GM12878 (cell line): Measurements from ENCODE around the gene TRIM7. TPM values are rescaled to one million over a fixed set of nuclear protein-coding genes. Genes with fewer than 3 reads are reported as not detected.
A peak's percentile ranks its signal among the peaks of the same experiment; 100 is the strongest.

Experiments
- ATAC-seq: fragments of 200-7000 bp; cut with Tn5 transposase; 3 replicates; pipeline ENCODE4 v1.9.1; 2020; ENCODE audit warnings: mild to moderate bottlenecking, moderate library complexity
- BruUV-seq: library from RNA; stranded (reverse); fragments of 400-500 nt; replicated peaks from 2 replicates; lab custom pipeline; 2021; lab: Mats Ljungman, UMichigan
- CTCF ChIA-PET: fragments of 300-600 bp; sonication (Branson Sonifier 250); formaldehyde crosslinking; extraction: SDS; loops from one replicate; lab custom pipeline; 2021; ENCODE audit warnings: inconsistent platforms; lab: Yijun Ruan, JAX
- POLR2A ChIA-PET: fragments of 350-600 bp; formaldehyde crosslinking; extraction: SDS; loops from one replicate; lab custom pipeline; 2021; ENCODE audit warnings: inconsistent platforms; lab: Charles Lee
- RAD21 ChIA-PET: fragments of 300-600 bp; sonication (Branson Sonifier 250); formaldehyde crosslinking; loops from one replicate; lab custom pipeline; 2023; ENCODE audit warnings: antibody characterized with exemption; ENCODE audit not compliant: unreplicated experiment; lab: Charles Lee
- SMC1A ChIA-PET: fragments of 300-600 bp; sonication (Branson Sonifier 250); formaldehyde crosslinking; loops from one replicate; lab custom pipeline; 2023; ENCODE audit not compliant: unreplicated experiment, uncharacterized antibody; lab: Charles Lee
- DNase-seq: peaks from one replicate; pipeline ENCODE4 v3.0.0-alpha.2; 2011; ENCODE audit warnings: low read depth, low spot score
- FAIRE-seq: peaks from 3 replicates; lab custom pipeline; 2011; peaks lifted over from hg19 to GRCh38; lab: Jason Lieb, UNC
- H2AFZ ChIP-seq: 2 replicates; pipeline ENCODE4 v1.6.0; 2011; ENCODE audit warnings: low read depth, low read length, control low read depth; ENCODE audit not compliant: control insufficient read depth
- H3K27ac ChIP-seq: 2 replicates; pipeline ENCODE4 v1.5.1; 2011; ENCODE audit warnings: control low read depth; ENCODE audit not compliant: control insufficient read depth, insufficient read depth
- H3K27me3 ChIP-seq, 2 experiments: replicated peaks in 1 of 2; 2 replicates each; pipeline versions ENCODE4 v1.6.0 to v1.6.1; 2011; ENCODE audit warnings: low read length in 1 of 2; ENCODE audit not compliant: control insufficient read depth in 2 of 2, insufficient read depth in 2 of 2
- H3K36me3 ChIP-seq, 2 experiments: 2 replicates each; pipeline ENCODE4 v1.5.1; 2011; ENCODE audit warnings: low read length in 1 of 2; ENCODE audit not compliant: control insufficient read depth in 2 of 2, insufficient read depth in 2 of 2
- H3K4me1 ChIP-seq: 2 replicates; pipeline ENCODE4 v1.6.1; 2011; ENCODE audit warnings: mild to moderate bottlenecking, low read length, moderate library complexity, mixed read lengths; ENCODE audit not compliant: control insufficient read depth, insufficient read depth
- H3K4me2 ChIP-seq: 2 replicates; pipeline ENCODE4 v1.6.0; 2011; ENCODE audit warnings: control low read depth; ENCODE audit not compliant: control insufficient read depth, insufficient read depth
- H3K4me3 ChIP-seq: fragments of 200-600 bp; sonication (generic); 2 replicates; pipeline ENCODE4 v1.5.1; 2016
- H3K79me2 ChIP-seq: 2 replicates; pipeline ENCODE4 v1.6.0; 2011; ENCODE audit warnings: low read length; ENCODE audit not compliant: control insufficient read depth, insufficient read depth
- H3K9ac ChIP-seq: 2 replicates; pipeline ENCODE4 v1.8.0; 2011; ENCODE audit warnings: low read length, control low read depth, mixed read lengths; ENCODE audit not compliant: control insufficient read depth, insufficient read depth
- H3K9me3 ChIP-seq: replicated peaks from 3 replicates; pipeline ENCODE4 v1.5.1; 2011; ENCODE audit warnings: mild to moderate bottlenecking, low read length; ENCODE audit not compliant: control insufficient read depth, insufficient read depth
- H4K20me1 ChIP-seq: 2 replicates; pipeline ENCODE4 v1.6.0; 2011; ENCODE audit not compliant: control insufficient read depth, insufficient read depth
- CREB1 ChIP-seq: IDR thresholded peaks from 2 replicates; pipeline ENCODE4 v1.6.1; 2012; ENCODE audit warnings: low read depth, mild to moderate bottlenecking, inconsistent platforms
- FOS ChIP-seq: IDR thresholded peaks from 3 replicates; pipeline ENCODE4 v1.6.1; 2011; ENCODE audit warnings: borderline replicate concordance; ENCODE audit not compliant: insufficient read length; ENCODE audit errors: extremely low read depth
- NFXL1 ChIP-seq: fragments of 450-650 bp; IDR thresholded peaks from 2 replicates; pipeline ENCODE4 v1.6.1; 2017; ENCODE audit warnings: antibody characterized with exemption, mild to moderate bottlenecking, borderline replicate concordance
- NR2C1 ChIP-seq: fragments of 450-650 bp; IDR thresholded peaks from 2 replicates; pipeline ENCODE4 v1.6.1; 2017; ENCODE audit warnings: antibody characterized with exemption, mild to moderate bottlenecking, moderate library complexity
- PML ChIP-seq: IDR thresholded peaks from 2 replicates; pipeline ENCODE4 v1.6.1; 2012; ENCODE audit warnings: low read length, inconsistent platforms
- POLR2AphosphoS2 ChIP-seq: IDR thresholded peaks from 2 replicates; pipeline ENCODE4 v1.6.1; 2011; ENCODE audit warnings: low read depth, mild to moderate bottlenecking, low read length, improper control_type of control experiment, moderate library complexity
- SPI1 ChIP-seq: IDR thresholded peaks from 2 replicates; pipeline ENCODE4 v1.6.1; 2011; ENCODE audit warnings: low read depth, mild to moderate bottlenecking, low read length, moderate library complexity, borderline replicate concordance; ENCODE audit not compliant: insufficient read depth
- SUZ12 ChIP-seq: fragments of 200-600 bp; sonication (generic); IDR thresholded peaks from one replicate; pipeline ENCODE4 v1.6.1; 2018; ENCODE audit warnings: antibody characterized with exemption, mild to moderate bottlenecking; ENCODE audit not compliant: unreplicated experiment
- TARDBP ChIP-seq: IDR thresholded peaks from 2 replicates; pipeline ENCODE4 v1.6.1; 2016; ENCODE audit warnings: borderline replicate concordance
- ZNF217 ChIP-seq: fragments of 450-650 bp; IDR thresholded peaks from 2 replicates; pipeline ENCODE4 v1.6.1; 2017; ENCODE audit warnings: antibody characterized with exemption, mild to moderate bottlenecking
- WGBS: methylation state at CpG from one replicate; pipeline ENCODE4 v1.1.6; 2016; ENCODE audit warnings: low lambda C conversion rate; ENCODE audit not compliant: insufficient replicate concordance, insufficient coverage; ENCODE audit errors: missing lambda C conversion rate; 5-methylcytosine and 5-hydroxymethylcytosine counted together
- in situ Hi-C: fragments of 300-500 bp; cut with MboI; formaldehyde crosslinking; loops from 9 replicates; pipeline ENCODE4 v1.14.3; 2018; ENCODE audit warnings: mixed read lengths
- intact Hi-C: fragments of 100-400 bp; cut with micrococcal nuclease; formaldehyde crosslinking; loops from one replicate; pipeline ENCODE4 v1.14.2; 2022; ENCODE audit not compliant: unreplicated experiment
- polyA plus RNA-seq, 11 experiments: library from polyadenylated mRNA; depleted of rRNA in 4 of 11; unstranded in 6 of 11; stranded (reverse) in 5 of 11; fragments of >200 nt; fragmentation: Nextera tagmentation in 4 of 11; fragmentation: Illumina TruSeq in 1 of 11; extraction: Ambion mirVana in 4 of 11; extraction: Trizol in 1 of 11; gene quantifications; 1 replicate in 1 of 11; 2 replicates in 10 of 11; pipeline versions ENCODE4 v1.2.1 to v1.2.3, GENCODE V29; 2011 to 2016; ENCODE audit warnings: inconsistent platforms in 2 of 11, missing spikeins in 2 of 11, low read depth in 1 of 11
- total RNA-seq, 4 experiments: library from RNA; depleted of rRNA in 3 of 4; stranded (reverse); fragments of >200 nt in 3 of 4; fragmentation: Illumina TruSeq in 1 of 4; extraction: Trizol in 1 of 4; gene quantifications; 2 replicates each; pipeline versions ENCODE4 v1.2.1 to v1.2.3, GENCODE V29; 2013 to 2021
- TF ChIP-seq, protein P1 (sequence below): IDR thresholded peaks from 2 replicates; pipeline ENCODE4 v1.6.1; 2012; ENCODE audit warnings: improper control_type of control experiment, low read depth, low read length; ENCODE audit not compliant: insufficient replicate concordance
- TF ChIP-seq, protein P2 (sequence below): fragments of 450-650 bp; IDR thresholded peaks from 2 replicates; pipeline ENCODE4 v1.6.1; 2014; ENCODE audit warnings: mild to moderate bottlenecking
- TF ChIP-seq, protein P3 (sequence below): fragments of 150-350 bp; IDR thresholded peaks from 2 replicates; pipeline ENCODE4 v1.6.1; 2014; ENCODE audit warnings: mild to moderate bottlenecking, low read depth, low read length

Gene TRIM7
- total and polyA plus RNA-seq, 10 of the 15 experiments (the other 5 are each of a cell fraction or from before 2014, with no cell fraction given): 0.02 to 1.6 (median 0.41) TPM

DNA sequence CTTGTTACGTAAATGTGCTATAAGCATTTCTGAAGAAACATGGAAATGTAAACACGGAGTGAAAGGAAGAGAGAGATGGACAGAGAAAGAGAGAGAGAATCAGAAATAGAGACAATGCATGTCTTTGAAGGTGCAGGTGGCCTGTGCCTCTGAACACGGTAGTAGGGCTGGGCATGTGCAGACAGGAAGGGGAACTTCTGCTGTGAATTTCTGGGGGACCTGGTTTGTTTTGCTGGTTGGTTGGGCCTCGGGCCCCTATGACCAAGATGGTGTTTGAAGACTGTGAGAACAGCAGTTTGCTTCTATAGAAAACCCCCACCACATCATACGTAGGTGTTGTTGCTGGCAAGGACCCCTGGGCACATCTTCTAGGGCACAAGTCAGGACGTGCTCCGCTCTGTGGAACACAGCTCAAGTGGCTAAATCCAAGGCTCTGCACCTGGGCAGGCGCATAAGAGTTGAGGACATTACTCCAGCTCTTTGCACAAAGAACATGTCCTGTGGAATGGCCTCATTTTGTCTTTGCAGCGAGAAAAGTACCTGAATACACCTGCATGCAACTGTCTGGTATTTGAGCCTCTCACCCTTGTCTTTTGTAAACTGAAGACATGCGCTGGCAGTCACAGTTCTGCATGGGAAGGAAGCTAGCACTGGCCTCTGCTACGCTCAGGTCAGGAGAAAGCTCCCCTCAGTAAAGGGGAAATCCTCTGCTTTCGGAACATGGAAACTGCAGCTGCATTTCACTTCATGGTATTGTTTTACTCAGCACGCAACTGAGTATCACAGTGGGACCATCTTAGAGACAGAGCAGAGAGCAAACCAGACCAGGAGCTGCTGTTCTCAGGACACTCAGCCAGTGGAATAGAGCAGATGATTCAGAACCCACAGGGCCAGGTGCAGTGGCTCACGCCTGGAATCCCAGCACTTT is 54.9 kb downstream of the TRIM7 start (continued):
- TF ChIP-seq, protein P1, sequence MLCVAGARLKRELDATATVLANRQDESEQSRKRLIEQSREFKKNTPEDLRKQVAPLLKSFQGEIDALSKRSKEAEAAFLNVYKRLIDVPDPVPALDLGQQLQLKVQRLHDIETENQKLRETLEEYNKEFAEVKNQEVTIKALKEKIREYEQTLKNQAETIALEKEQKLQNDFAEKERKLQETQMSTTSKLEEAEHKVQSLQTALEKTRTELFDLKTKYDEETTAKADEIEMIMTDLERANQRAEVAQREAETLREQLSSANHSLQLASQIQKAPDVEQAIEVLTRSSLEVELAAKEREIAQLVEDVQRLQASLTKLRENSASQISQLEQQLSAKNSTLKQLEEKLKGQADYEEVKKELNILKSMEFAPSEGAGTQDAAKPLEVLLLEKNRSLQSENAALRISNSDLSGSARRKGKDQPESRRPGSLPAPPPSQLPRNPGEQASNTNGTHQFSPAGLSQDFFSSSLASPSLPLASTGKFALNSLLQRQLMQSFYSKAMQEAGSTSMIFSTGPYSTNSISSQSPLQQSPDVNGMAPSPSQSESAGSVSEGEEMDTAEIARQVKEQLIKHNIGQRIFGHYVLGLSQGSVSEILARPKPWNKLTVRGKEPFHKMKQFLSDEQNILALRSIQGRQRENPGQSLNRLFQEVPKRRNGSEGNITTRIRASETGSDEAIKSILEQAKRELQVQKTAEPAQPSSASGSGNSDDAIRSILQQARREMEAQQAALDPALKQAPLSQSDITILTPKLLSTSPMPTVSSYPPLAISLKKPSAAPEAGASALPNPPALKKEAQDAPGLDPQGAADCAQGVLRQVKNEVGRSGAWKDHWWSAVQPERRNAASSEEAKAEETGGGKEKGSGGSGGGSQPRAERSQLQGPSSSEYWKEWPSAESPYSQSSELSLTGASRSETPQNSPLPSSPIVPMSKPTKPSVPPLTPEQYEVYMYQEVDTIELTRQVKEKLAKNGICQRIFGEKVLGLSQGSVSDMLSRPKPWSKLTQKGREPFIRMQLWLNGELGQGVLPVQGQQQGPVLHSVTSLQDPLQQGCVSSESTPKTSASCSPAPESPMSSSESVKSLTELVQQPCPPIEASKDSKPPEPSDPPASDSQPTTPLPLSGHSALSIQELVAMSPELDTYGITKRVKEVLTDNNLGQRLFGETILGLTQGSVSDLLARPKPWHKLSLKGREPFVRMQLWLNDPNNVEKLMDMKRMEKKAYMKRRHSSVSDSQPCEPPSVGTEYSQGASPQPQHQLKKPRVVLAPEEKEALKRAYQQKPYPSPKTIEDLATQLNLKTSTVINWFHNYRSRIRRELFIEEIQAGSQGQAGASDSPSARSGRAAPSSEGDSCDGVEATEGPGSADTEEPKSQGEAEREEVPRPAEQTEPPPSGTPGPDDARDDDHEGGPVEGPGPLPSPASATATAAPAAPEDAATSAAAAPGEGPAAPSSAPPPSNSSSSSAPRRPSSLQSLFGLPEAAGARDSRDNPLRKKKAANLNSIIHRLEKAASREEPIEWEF: no peak
- TF ChIP-seq NR2C1 (no peak), FOS (no peak)

DNA sequence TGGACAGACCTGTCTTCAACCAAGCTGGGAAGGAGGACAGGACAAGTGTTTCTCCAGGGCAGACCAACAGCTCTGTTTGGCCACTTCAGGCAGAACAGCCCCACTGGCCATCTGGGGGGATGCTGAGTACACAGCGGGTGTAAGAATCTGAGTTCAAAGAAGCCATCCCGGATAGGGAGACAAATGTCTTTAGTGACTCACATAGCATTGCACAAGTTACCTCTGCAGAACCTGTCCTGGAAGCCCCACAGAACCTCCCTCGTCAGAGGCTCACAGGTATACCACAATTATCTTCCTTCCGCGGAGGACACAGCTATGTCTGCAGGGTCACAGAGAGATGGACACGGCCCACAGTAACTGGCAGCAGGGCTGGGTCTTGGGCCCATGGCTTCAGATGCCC is 55.6 kb downstream of the TRIM7 start:
- ChIA-PET SMC1A (interaction anchor here (1.0 to 3.2 kb wide), 3 partner anchors 21 to 289 kb away, joined by 3 to 11 read pairs (median 4); no protein-coding TSS in a partner anchor), CTCF (interaction anchor here (0.6 to 1.2 kb wide), 3 partner anchors 10 to 35 kb away, joined by 4 to 6 read pairs (median 5); no protein-coding TSS in a partner anchor), RAD21 (interaction anchor here (1.3 kb wide), 1 partner anchor 18 kb away, joined by 5 read pairs; no protein-coding TSS in a partner anchor), POLR2A (no interaction called here)
- ATAC-seq (no peak), DNase-seq (no peak), FAIRE-seq (no peak)
- H3K4me2 ChIP-seq: no peak overlapping the region
- WGBS: 70% methylated on average over 6 of the region's 6 CpGs
- H3K27ac ChIP-seq: 0 out of 2 replicates have a peak overlapping the region, but pooled peaks have one; percentile 6
- intact Hi-C loops: no loop called here
- H3K4me3 ChIP-seq: no peak overlapping the region
- no peaks in the 10 kb centered on the region; the same call in 2 of the 3 replicates for H3K9me3 ChIP-seq
- in situ Hi-C loops: no loop called here
- H3K9ac ChIP-seq: no peak overlapping the region
- no peaks in the 10 kb centered on the region for H4K20me1 ChIP-seq
- H3K36me3 ChIP-seq: no peaks in the 10 kb centered on the region
- no peaks in the 10 kb centered on the region; a peak in 1 of 4 replicates for H3K27me3 ChIP-seq
- 0 out of 2 replicates have a peak, but pooled peaks cover 3% of the 10 kb centered on the region for H3K4me1 ChIP-seq
- BruUV-seq: no TSS peak
- H3K79me2 ChIP-seq: no peaks in the 10 kb centered on the region
- H2AFZ ChIP-seq: no peak overlapping the region
- no peak for TF ChIP-seq POLR2AphosphoS2
- no peak for TF ChIP-seq PML
- TF ChIP-seq TARDBP: no peak
- TF ChIP-seq SUZ12: no peak
- TF ChIP-seq, protein P2, sequence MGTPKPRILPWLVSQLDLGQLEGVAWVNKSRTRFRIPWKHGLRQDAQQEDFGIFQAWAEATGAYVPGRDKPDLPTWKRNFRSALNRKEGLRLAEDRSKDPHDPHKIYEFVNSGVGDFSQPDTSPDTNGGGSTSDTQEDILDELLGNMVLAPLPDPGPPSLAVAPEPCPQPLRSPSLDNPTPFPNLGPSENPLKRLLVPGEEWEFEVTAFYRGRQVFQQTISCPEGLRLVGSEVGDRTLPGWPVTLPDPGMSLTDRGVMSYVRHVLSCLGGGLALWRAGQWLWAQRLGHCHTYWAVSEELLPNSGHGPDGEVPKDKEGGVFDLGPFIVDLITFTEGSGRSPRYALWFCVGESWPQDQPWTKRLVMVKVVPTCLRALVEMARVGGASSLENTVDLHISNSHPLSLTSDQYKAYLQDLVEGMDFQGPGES: no peak
- no peak for TF ChIP-seq CREB1
- TF ChIP-seq NFXL1: no peak
- no peak for TF ChIP-seq SPI1
- TF ChIP-seq, protein P3, sequence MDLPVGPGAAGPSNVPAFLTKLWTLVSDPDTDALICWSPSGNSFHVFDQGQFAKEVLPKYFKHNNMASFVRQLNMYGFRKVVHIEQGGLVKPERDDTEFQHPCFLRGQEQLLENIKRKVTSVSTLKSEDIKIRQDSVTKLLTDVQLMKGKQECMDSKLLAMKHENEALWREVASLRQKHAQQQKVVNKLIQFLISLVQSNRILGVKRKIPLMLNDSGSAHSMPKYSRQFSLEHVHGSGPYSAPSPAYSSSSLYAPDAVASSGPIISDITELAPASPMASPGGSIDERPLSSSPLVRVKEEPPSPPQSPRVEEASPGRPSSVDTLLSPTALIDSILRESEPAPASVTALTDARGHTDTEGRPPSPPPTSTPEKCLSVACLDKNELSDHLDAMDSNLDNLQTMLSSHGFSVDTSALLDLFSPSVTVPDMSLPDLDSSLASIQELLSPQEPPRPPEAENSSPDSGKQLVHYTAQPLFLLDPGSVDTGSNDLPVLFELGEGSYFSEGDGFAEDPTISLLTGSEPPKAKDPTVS: no peak
- no peak for TF ChIP-seq ZNF217
